IMR-90 (cell line): ENCODE results near the gene RTN1. TPM values are rescaled to one million over a fixed set of nuclear protein-coding genes. Genes with fewer than 3 reads are reported as not detected.

Experiments
- ATAC-seq: fragments of 200-7000 bp; cut with Tn5 transposase; 2 replicates; pipeline ENCODE4 v1.9.1; 2020; ENCODE audit warnings: low read depth, mild to moderate bottlenecking, moderate library complexity
- BruUV-seq: library from RNA; stranded (reverse); fragments of 400-500 nt; replicated peaks from 2 replicates; lab custom pipeline; 2021; lab: Mats Ljungman, UMichigan
- CTCF ChIA-PET: fragments of 300-600 bp; formaldehyde crosslinking; extraction: SDS; loops from one replicate; lab custom pipeline; 2021; ENCODE audit warnings: antibody characterized with exemption; lab: Yijun Ruan, JAX
- POLR2A ChIA-PET: fragments of 300-600 bp; sonication (Branson Sonifier 250); formaldehyde crosslinking; loops from one replicate; lab custom pipeline; 2022; ENCODE audit warnings: antibody characterized with exemption; ENCODE audit not compliant: unreplicated experiment; lab: Charles Lee
- DNase-seq: peaks from one replicate; pipeline ENCODE4 v3.0.0; 2013
- H2AFZ ChIP-seq: replicated peaks from 2 replicates; pipeline ENCODE3; 2013; ENCODE audit warnings: low read length, mild to moderate bottlenecking; ENCODE audit not compliant: poor library complexity
- H2AK5ac ChIP-seq: 2 replicates; pipeline ENCODE4 v1.6.1; 2013; ENCODE audit warnings: low read depth, low read length, inconsistent platforms
- H2AK9ac ChIP-seq: replicated peaks from 2 replicates; pipeline ENCODE3; 2013; ENCODE audit warnings: mild to moderate bottlenecking, low read depth, low read length, moderate library complexity; ENCODE audit not compliant: poor library complexity
- H2BK120ac ChIP-seq: 2 replicates; pipeline ENCODE4 v1.6.1; 2013; ENCODE audit warnings: low read depth, low read length, inconsistent platforms
- H2BK15ac ChIP-seq: 3 replicates; pipeline ENCODE4 v1.6.1; 2013; ENCODE audit warnings: low read depth, low read length, inconsistent platforms
- H2BK20ac ChIP-seq: 2 replicates; pipeline ENCODE4 v1.6.1; 2013; ENCODE audit warnings: low read depth, mild to moderate bottlenecking, inconsistent platforms, low read length, moderate library complexity
- H2BK5ac ChIP-seq: 2 replicates; pipeline ENCODE4 v1.6.1; 2013; ENCODE audit warnings: mild to moderate bottlenecking, low read depth, low read length, inconsistent platforms; ENCODE audit not compliant: poor library complexity, severe bottlenecking
- H3K14ac ChIP-seq: replicated peaks from 2 replicates; pipeline ENCODE4 v1.6.1; 2013; ENCODE audit warnings: low read depth, low read length, inconsistent platforms
- H3K18ac ChIP-seq: 2 replicates; pipeline ENCODE4 v1.6.1; 2013; ENCODE audit warnings: low read depth, low read length, control low read depth
- H3K23ac ChIP-seq: 2 replicates; pipeline ENCODE4 v1.6.1; 2013; ENCODE audit warnings: low read depth, low read length, inconsistent platforms
- H3K27ac ChIP-seq: 2 replicates; pipeline ENCODE4 v1.5.1; 2013; ENCODE audit warnings: mild to moderate bottlenecking, control low read depth, low read length; ENCODE audit not compliant: insufficient read depth
- H3K27me3 ChIP-seq: 2 replicates; pipeline ENCODE4 v1.6.1; 2013; ENCODE audit warnings: low read length; ENCODE audit not compliant: control insufficient read depth, insufficient read depth
- H3K36me3 ChIP-seq: 2 replicates; pipeline ENCODE4 v1.6.1; 2013; ENCODE audit warnings: low read length, mixed read lengths; ENCODE audit not compliant: control insufficient read depth, insufficient read depth
- H3K4ac ChIP-seq: 2 replicates; pipeline ENCODE4 v1.6.1; 2013; ENCODE audit warnings: low read depth, low read length, inconsistent platforms
- H3K4me1 ChIP-seq: 2 replicates; pipeline ENCODE4 v1.6.1; 2013; ENCODE audit warnings: low read length, mixed read lengths; ENCODE audit not compliant: control insufficient read depth, insufficient read depth
- H3K4me2 ChIP-seq: 2 replicates; pipeline ENCODE4 v1.6.1; 2013; ENCODE audit warnings: low read depth, mild to moderate bottlenecking, control low read depth, low read length, moderate library complexity
- H3K4me3 ChIP-seq: 2 replicates; pipeline ENCODE4 v1.5.1; 2013; ENCODE audit warnings: low read depth, mild to moderate bottlenecking, control low read depth, low read length, moderate library complexity; ENCODE audit not compliant: insufficient read depth
- H3K56ac ChIP-seq: 2 replicates; pipeline ENCODE4 v1.6.1; 2013; ENCODE audit warnings: low read length, inconsistent platforms; ENCODE audit not compliant: insufficient read depth; ENCODE audit errors: extremely low read depth
- H3K79me1 ChIP-seq, 2 experiments: 2 replicates each; pipeline ENCODE4 v1.6.1; 2013; ENCODE audit warnings: low read length in 2 of 2, inconsistent platforms in 1 of 2, low read depth in 1 of 2
- H3K9ac ChIP-seq: 2 replicates; pipeline ENCODE4 v1.6.1; 2013; ENCODE audit warnings: low read depth, low read length, control low read depth
- H3K9me1 ChIP-seq: 2 replicates; pipeline ENCODE4 v1.6.1; 2013; ENCODE audit warnings: low read length, inconsistent platforms; ENCODE audit not compliant: insufficient read depth
- H3K9me3 ChIP-seq: 2 replicates; pipeline ENCODE4 v1.6.1; 2013; ENCODE audit warnings: low read length; ENCODE audit not compliant: control insufficient read depth, insufficient read depth
- H4K20me1 ChIP-seq: 2 replicates; pipeline ENCODE4 v1.6.1; 2013; ENCODE audit warnings: low read length, inconsistent platforms; ENCODE audit not compliant: insufficient read depth
- H4K5ac ChIP-seq: 2 replicates; pipeline ENCODE4 v1.6.1; 2013; ENCODE audit warnings: mild to moderate bottlenecking, low read depth, low read length, control low read depth
- H4K8ac ChIP-seq, 2 experiments: 2 replicates each; pipeline ENCODE4 v1.6.1; 2013; ENCODE audit warnings: low read depth in 2 of 2, low read length in 2 of 2, control low read depth in 1 of 2, inconsistent platforms in 1 of 2
- H4K91ac ChIP-seq: 2 replicates; pipeline ENCODE4 v1.6.1; 2013; ENCODE audit warnings: low read depth, low read length, inconsistent platforms; ENCODE audit not compliant: insufficient read depth
- BHLHE40 ChIP-seq: fragments of 150-350 bp; IDR thresholded peaks from 2 replicates; pipeline ENCODE4 v1.6.1; 2016; ENCODE audit warnings: mild to moderate bottlenecking, low read depth, low read length
- CEBPB ChIP-seq: IDR thresholded peaks from 2 replicates; pipeline ENCODE4 v1.6.1; 2012; ENCODE audit warnings: low read depth, low read length, improper control_type of control experiment
- CHD1 ChIP-seq: IDR thresholded peaks from 2 replicates; pipeline ENCODE4 v1.6.1; 2012; ENCODE audit warnings: low read depth, low read length, improper control_type of control experiment
- FOS ChIP-seq: fragments of 150-350 bp; IDR thresholded peaks from 2 replicates; pipeline ENCODE4 v1.6.1; 2016; ENCODE audit warnings: low read depth, low read length
- MAFK ChIP-seq: IDR thresholded peaks from 2 replicates; pipeline ENCODE4 v1.6.1; 2012; ENCODE audit warnings: low read depth, low read length, improper control_type of control experiment
- MAZ ChIP-seq: IDR thresholded peaks from 2 replicates; pipeline ENCODE4 v1.6.1; 2012; ENCODE audit warnings: low read depth, mild to moderate bottlenecking, low read length, improper control_type of control experiment, moderate library complexity, borderline replicate concordance
- MXI1 ChIP-seq: IDR thresholded peaks from 2 replicates; pipeline ENCODE4 v1.6.1; 2012; ENCODE audit warnings: low read depth, mild to moderate bottlenecking, low read length, moderate library complexity, borderline replicate concordance
- NFE2L2 ChIP-seq: fragments of 150-350 bp; IDR thresholded peaks from 2 replicates; pipeline ENCODE4 v1.6.1; 2016; ENCODE audit warnings: low read depth, mild to moderate bottlenecking, low read length
- POLR2A ChIP-seq: IDR thresholded peaks from 2 replicates; pipeline ENCODE4 v1.6.1; 2012; ENCODE audit warnings: mild to moderate bottlenecking, low read depth, low read length
- RAD21 ChIP-seq: IDR thresholded peaks from 2 replicates; pipeline ENCODE4 v1.6.1; 2012; ENCODE audit warnings: low read length, improper control_type of control experiment
- RCOR1 ChIP-seq: IDR thresholded peaks from 2 replicates; pipeline ENCODE4 v1.6.1; 2012; ENCODE audit warnings: mild to moderate bottlenecking, low read length, improper control_type of control experiment; ENCODE audit not compliant: insufficient replicate concordance
- RFX5 ChIP-seq: IDR thresholded peaks from 2 replicates; pipeline ENCODE4 v1.8.0; 2012; ENCODE audit warnings: low read depth, mild to moderate bottlenecking, low read length, moderate library complexity
- SMC3 ChIP-seq: fragments of 150-350 bp; IDR thresholded peaks from 2 replicates; pipeline ENCODE4 v1.6.1; 2016; ENCODE audit warnings: low read depth, mild to moderate bottlenecking, antibody characterized with exemption, low read length, moderate library complexity
- WGBS, 2 experiments: methylation state at CpG; one replicate each; pipeline versions ENCODE4 v1.1.5 to v1.1.7; 2013; ENCODE audit warnings: missing lambda C conversion rate in 2 of 2; ENCODE audit not compliant: insufficient read length in 1 of 2; ENCODE audit errors: extremely low coverage in 2 of 2; 5-methylcytosine and 5-hydroxymethylcytosine counted together
- dilution Hi-C: fragments of 300-500 bp; cut with HindIII; formaldehyde crosslinking; loops from one replicate; pipeline ENCODE4 v1.14.3; 2018; ENCODE audit warnings: low sequenced_read_pairs; ENCODE audit not compliant: unreplicated experiment
- in situ Hi-C: fragments of 300-500 bp; cut with MboI; formaldehyde crosslinking; loops from 3 replicates; pipeline ENCODE4 v1.14.3; 2019; ENCODE audit warnings: low sequenced_read_pairs, inconsistent platforms, mixed read lengths
- intact Hi-C: fragments of 100-400 bp; cut with micrococcal nuclease; formaldehyde crosslinking; loops from 2 replicates; pipeline ENCODE4 v1.10.0; 2022
- polyA plus RNA-seq, 3 experiments: library from polyadenylated mRNA; depleted of rRNA; stranded (reverse); fragments of >200 nt; gene quantifications; 2 replicates each; pipeline ENCODE4 v1.2.3, GENCODE V29; 2012; ENCODE audit warnings: low replicate concordance in 1 of 3
- total RNA-seq: library from RNA; depleted of rRNA; stranded (reverse); fragments of >200 nt; gene quantifications from 2 replicates; pipeline ENCODE4 v1.2.3, GENCODE V29; 2012
- TF ChIP-seq, protein P1 (sequence below): fragments of 150-350 bp; IDR thresholded peaks from 2 replicates; pipeline ENCODE4 v1.6.1; 2016; ENCODE audit warnings: low read depth, mild to moderate bottlenecking, low read length, moderate library complexity, borderline replicate concordance
- TF ChIP-seq, protein P2 (sequence below): conservative IDR thresholded peaks from 2 replicates; pipeline ENCODE4 v1.5.1; 2012; ENCODE audit warnings: mild to moderate bottlenecking, low read depth, low read length, improper control_type of control experiment
- TF ChIP-seq, protein P3 (sequence below): fragments of 150-350 bp; IDR thresholded peaks from 2 replicates; pipeline ENCODE4 v1.6.1; 2017; ENCODE audit warnings: mild to moderate bottlenecking, antibody characterized with exemption, low read length, low read depth

RTN1 gene
- total and polyA plus RNA-seq, 2 of the 4 experiments (the other 2 are of a cell fraction), result 0.18 to 0.46 TPM

DNA sequence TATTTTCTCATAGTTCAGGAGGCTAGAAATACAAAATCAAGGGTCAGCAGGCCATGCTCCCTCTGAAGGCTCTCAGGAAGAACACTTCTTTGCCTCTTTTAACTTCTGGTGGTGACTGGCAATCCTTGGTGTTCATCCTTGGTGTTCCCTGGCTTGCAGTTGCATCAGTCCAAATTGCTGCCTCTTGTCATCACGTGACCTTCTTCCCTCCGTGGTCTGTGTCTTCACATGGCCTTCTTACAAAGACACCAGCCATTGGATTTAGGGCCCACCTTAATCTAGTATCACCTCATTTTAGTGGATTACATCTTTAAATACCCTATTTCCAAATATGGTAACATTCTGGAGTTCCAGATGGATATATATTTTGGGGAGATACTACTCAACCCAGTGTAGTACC is 41.9 kb upstream of the RTN1 start:
- no peak overlapping the region for H2AFZ ChIP-seq
- H3K4ac ChIP-seq, result no peak overlapping the region
- no peak overlapping the region for H3K18ac ChIP-seq
- H3K9ac ChIP-seq, result no peak overlapping the region
- no peak overlapping the region for H3K4me2 ChIP-seq
- no peak overlapping the region for H2BK5ac ChIP-seq
- H2AK5ac ChIP-seq, result no peak overlapping the region
- peaks cover 2% of the 10 kb centered on the region; the same call in 1 of the 2 replicates for H3K27me3 ChIP-seq
- no peak overlapping the region for H3K56ac ChIP-seq
- ATAC-seq, result no peak
- in situ Hi-C loops, result no loop called here
- CTCF ChIA-PET, result interaction anchor here (0.5 kb wide), 1 partner anchor 119 kb away, joined by 3 read pairs; no protein-coding TSS in a partner anchor
- no peak overlapping the region for H4K8ac ChIP-seq
- no peaks in the 10 kb centered on the region for H3K36me3 ChIP-seq
- no peaks in the 10 kb centered on the region for H3K4me1 ChIP-seq
- no peak overlapping the region for H3K27ac ChIP-seq
- no peak overlapping the region for H3K4me3 ChIP-seq
- no peak overlapping the region for H2BK15ac ChIP-seq
- no peaks in the 10 kb centered on the region for H3K79me1 ChIP-seq
- no peak overlapping the region for H2BK120ac ChIP-seq
- H3K23ac ChIP-seq, result no peak overlapping the region
- dilution Hi-C loops, result no loop called here
- H4K20me1 ChIP-seq, result no peaks in the 10 kb centered on the region
- TF ChIP-seq SMC3 (no peak), BHLHE40 (no peak), MAFK (no peak), FOS (no peak), MAZ (no peak), CEBPB (no peak), RCOR1 (no peak), RAD21 (no peak), NFE2L2 (no peak), CHD1 (no peak), RFX5 (no peak), POLR2A (no peak), MXI1 (no peak)
- TF ChIP-seq, protein P1, sequence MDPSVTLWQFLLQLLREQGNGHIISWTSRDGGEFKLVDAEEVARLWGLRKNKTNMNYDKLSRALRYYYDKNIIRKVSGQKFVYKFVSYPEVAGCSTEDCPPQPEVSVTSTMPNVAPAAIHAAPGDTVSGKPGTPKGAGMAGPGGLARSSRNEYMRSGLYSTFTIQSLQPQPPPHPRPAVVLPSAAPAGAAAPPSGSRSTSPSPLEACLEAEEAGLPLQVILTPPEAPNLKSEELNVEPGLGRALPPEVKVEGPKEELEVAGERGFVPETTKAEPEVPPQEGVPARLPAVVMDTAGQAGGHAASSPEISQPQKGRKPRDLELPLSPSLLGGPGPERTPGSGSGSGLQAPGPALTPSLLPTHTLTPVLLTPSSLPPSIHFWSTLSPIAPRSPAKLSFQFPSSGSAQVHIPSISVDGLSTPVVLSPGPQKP, result no peak
- TF ChIP-seq, protein P2, sequence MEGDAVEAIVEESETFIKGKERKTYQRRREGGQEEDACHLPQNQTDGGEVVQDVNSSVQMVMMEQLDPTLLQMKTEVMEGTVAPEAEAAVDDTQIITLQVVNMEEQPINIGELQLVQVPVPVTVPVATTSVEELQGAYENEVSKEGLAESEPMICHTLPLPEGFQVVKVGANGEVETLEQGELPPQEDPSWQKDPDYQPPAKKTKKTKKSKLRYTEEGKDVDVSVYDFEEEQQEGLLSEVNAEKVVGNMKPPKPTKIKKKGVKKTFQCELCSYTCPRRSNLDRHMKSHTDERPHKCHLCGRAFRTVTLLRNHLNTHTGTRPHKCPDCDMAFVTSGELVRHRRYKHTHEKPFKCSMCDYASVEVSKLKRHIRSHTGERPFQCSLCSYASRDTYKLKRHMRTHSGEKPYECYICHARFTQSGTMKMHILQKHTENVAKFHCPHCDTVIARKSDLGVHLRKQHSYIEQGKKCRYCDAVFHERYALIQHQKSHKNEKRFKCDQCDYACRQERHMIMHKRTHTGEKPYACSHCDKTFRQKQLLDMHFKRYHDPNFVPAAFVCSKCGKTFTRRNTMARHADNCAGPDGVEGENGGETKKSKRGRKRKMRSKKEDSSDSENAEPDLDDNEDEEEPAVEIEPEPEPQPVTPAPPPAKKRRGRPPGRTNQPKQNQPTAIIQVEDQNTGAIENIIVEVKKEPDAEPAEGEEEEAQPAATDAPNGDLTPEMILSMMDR, result no peak
- TF ChIP-seq, protein P3, sequence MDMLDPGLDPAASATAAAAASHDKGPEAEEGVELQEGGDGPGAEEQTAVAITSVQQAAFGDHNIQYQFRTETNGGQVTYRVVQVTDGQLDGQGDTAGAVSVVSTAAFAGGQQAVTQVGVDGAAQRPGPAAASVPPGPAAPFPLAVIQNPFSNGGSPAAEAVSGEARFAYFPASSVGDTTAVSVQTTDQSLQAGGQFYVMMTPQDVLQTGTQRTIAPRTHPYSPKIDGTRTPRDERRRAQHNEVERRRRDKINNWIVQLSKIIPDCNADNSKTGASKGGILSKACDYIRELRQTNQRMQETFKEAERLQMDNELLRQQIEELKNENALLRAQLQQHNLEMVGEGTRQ, result no peak
- no peak overlapping the region for H4K5ac ChIP-seq
- intact Hi-C loops, result no loop called here
- DNase-seq, result no peak
- H3K9me1 ChIP-seq, result no peaks in the 10 kb centered on the region
- H3K9me3 ChIP-seq, result no peaks in the 10 kb centered on the region
- H2AK9ac ChIP-seq, result no peak overlapping the region
- no TSS peak for BruUV-seq
- 46% methylated on average over 2 of the region's 2 CpGs; no CpG with 5 or more reads in 1 of the 2 experiments for WGBS, 2 experiments
- no peak overlapping the region for H4K91ac ChIP-seq
- POLR2A ChIA-PET, result no interaction called here
- H2BK20ac ChIP-seq, result no peak overlapping the region
- no peak overlapping the region for H3K14ac ChIP-seq
